HG03064 (cell line): Measurements from ENCODE around the gene ANKRD27.

ENCODE experiments used
- ATAC-seq: cut with Tn5 transposase; IDR thresholded peaks from one replicate; pipeline ENCODE4 v1.9.1; 2021; ENCODE audit warnings: low read depth; ENCODE audit not compliant: unreplicated experiment

ANKRD27 gene

DNA sequence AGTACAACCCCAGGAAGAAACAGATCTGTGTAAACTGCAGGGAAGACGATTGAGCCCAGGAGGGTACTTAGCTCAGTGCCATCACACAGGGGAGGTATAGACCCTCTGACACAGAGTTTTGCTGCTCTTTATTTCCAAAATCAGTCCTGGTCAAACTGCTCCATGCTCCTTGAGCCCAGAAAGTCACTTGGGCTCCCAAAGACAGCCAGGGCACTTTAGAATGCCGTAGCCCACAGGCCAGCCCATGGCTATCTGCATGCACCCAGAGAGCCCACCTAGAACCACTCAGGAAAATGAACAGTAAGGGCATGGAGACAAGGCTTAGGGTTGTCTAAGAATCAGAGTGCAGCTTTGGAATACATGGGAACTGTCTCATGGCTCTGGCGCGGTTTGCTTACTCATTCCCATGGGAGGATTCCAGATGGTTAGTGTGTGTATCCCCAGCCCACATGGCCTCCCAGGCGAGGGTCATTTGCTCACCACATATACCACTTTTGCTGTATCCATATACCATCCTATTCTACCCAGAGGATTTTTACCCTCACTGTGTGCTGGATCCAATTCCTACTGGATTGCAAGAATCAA lies 108.6 kb downstream of the ANKRD27 start:
- no peak for ATAC-seq

DNA sequence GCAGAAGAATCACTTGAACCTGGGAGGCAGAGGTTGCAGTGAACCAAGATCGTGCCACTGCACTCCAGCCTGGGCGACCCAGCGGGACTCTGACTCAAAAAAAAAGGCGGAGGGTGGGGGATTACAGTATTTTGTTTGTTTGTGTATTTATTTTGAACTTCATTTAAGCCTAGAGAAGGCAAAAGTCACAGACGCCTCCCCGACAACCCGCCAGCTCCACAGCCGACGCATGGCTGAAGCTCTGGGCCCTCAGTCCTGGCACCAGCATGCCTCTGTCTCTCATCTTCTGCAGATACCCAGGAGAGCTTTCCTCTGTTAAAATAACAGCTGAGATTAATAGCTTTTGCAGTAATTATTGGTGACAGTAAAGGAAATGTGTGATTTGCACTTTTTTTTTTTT lies 111.2 kb downstream of the ANKRD27 start:
- no peak for ATAC-seq

- ATAC-seq: no peak
Observed at GRCh38 chr19:32558607-32559228, 116.3 kb downstream of the ANKRD27 start.

GRCh38 chr19:32555786-32556185 lies 119.2 kb downstream of the ANKRD27 start:
- ATAC-seq: no peak

DNA sequence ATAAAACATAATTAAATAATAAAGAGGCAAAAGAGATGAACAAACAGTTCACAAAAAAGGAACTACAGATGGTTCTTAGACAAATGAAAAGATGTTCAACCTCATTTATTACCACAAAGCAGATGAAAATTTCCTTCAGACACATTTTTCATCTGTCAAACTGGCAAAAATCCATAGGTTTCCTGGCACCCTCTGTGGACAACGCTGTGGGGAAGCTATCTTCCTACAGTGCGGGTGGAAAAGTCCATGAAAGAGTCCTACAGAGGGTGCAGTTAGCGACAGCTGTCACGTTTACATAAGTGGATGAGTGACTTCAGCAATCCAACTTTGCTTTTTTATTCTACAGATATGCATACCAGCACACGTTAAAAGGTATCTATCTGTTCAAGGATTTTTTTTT lies 124.3 kb downstream of the ANKRD27 start:
- ATAC-seq: no peak
